ENCODE data around the gene FHDC1. TPM values are rescaled to one million over a fixed set of nuclear protein-coding genes. Genes with fewer than 3 reads are reported as not detected.

Gene FHDC1
- total RNA-seq, 2 experiments from 2014 or later, result 0.05 to 0.11 TPM

DNA sequence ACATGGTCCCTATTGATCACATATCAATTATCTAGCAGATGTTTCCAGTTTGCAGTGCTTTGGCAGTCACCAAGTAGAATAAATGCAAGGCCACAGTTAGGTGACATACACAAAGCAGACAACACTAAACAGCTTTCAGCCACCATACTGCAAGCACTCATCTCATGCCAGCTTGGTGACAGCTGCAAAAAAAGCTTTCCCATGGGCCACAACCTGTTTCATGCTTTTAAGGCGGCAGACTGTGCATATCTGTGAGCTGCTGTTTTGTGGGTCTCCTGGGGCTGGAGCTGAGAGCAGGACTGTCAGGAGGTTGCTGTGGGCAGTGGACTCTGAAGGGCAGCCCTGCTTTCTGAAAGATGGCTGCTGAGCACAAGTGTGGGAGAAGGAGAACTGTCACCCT is 82.6 kb downstream of the FHDC1 start:
- no peaks in the 10 kb centered on the region for H3K36me3 Mint-ChIP-seq (ENCODE audit: low read depth)
- ATAC-seq, result no peak
- H3K4me3 Mint-ChIP-seq, result no peak overlapping the region
- no peak for DNase-seq
- CTCF ChIA-PET, result no interaction called here
- H3K27ac Mint-ChIP-seq, result no peak overlapping the region
- H3K27me3 Mint-ChIP-seq, result no peaks in the 10 kb centered on the region
- TF ChIP-seq CTCF (IDR thresholded peaks at IDR 0.05), result no peak
- no peaks in the 10 kb centered on the region for H3K9me3 Mint-ChIP-seq
- intact Hi-C loops (cut with micrococcal nuclease), result no loop called here
- H3K4me1 Mint-ChIP-seq (ENCODE audit: low read depth), result no peaks in the 10 kb centered on the region
- POLR2A ChIA-PET, result no interaction called here

DNA sequence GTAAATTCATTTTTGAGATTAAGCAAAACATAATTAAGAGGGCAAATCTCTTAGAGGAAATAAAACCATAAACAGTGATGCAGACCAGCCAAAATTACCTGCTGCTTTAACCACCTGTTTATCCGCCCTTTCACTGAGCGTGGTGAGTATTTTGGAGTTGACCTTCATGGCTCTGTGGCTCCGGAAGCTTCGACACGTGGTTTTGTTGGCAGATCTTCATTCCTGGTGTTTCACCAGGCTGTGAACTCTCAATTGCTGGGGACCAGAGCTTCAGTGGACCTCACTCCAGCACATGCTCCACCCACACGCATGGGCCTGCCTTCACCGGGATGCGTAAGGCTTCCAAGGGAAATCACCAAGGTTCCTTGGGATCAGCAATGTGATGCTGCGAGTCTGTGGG is 83.8 kb downstream of the FHDC1 start:
- H3K4me1 Mint-ChIP-seq (ENCODE audit: low read depth), result no peaks in the 10 kb centered on the region
- intact Hi-C loops (cut with micrococcal nuclease), result no loop called here
- ChIA-PET CTCF (interaction anchor here (2.0 kb wide), 1 partner anchor 108 kb away, joined by 9 read pairs; no protein-coding TSS in a partner anchor), POLR2A (no interaction called here)
- H3K27ac Mint-ChIP-seq, result no peak overlapping the region
- no peaks in the 10 kb centered on the region for H3K9me3 Mint-ChIP-seq
- no peaks in the 10 kb centered on the region for H3K27me3 Mint-ChIP-seq
- H3K4me3 Mint-ChIP-seq, result no peak overlapping the region
- TF ChIP-seq CTCF (IDR thresholded peaks at IDR 0.05), result no peak
- ATAC-seq (no peak), DNase-seq (no peak)
- H3K36me3 Mint-ChIP-seq (ENCODE audit: low read depth), result no peaks in the 10 kb centered on the region

- Mint-ChIP-seq H3K27me3 (no peaks in the 10 kb centered on the region), H3K36me3 (ENCODE audit: low read depth) (no peaks in the 10 kb centered on the region), H3K27ac (no peak overlapping the region), H3K4me3 (no peak overlapping the region), H3K9me3 (no peaks in the 10 kb centered on the region), H3K4me1 (ENCODE audit: low read depth) (no peaks in the 10 kb centered on the region)
- POLR2A ChIA-PET, result no interaction called here
- ATAC-seq (no peak), DNase-seq (no peak)
- CTCF ChIA-PET, result interaction anchor here (2.0 kb wide), 1 partner anchor 108 kb away, joined by 9 read pairs; no protein-coding TSS in a partner anchor
- intact Hi-C loops (cut with micrococcal nuclease), result no loop called here
- TF ChIP-seq CTCF (IDR thresholded peaks at IDR 0.05), result no peak
Measured at GRCh38 chr4:153020457-153020856, 84.3 kb downstream of the FHDC1 start.

- no peak overlapping the region for H3K27ac Mint-ChIP-seq
- ATAC-seq, result no peak
- intact Hi-C loops (cut with micrococcal nuclease), result no loop called here
- no peaks in the 10 kb centered on the region for H3K36me3 Mint-ChIP-seq (ENCODE audit: low read depth)
- no peaks in the 10 kb centered on the region for H3K4me1 Mint-ChIP-seq (ENCODE audit: low read depth)
- no peaks in the 10 kb centered on the region for H3K9me3 Mint-ChIP-seq
- POLR2A ChIA-PET, result interaction anchor here (0.5 kb wide), 1 partner anchor 238 kb away, joined by 3 read pairs; no protein-coding TSS in a partner anchor
- H3K27me3 Mint-ChIP-seq, result no peaks in the 10 kb centered on the region
- CTCF ChIA-PET, result interaction anchor here (2.0 kb wide), 1 partner anchor 107 kb away, joined by 9 read pairs; no protein-coding TSS in a partner anchor
- no peak overlapping the region for H3K4me3 Mint-ChIP-seq
- no peak for DNase-seq
- no peak for TF ChIP-seq CTCF (IDR thresholded peaks at IDR 0.05)
Measured at GRCh38 chr4:153021276-153021675, 85.2 kb downstream of the FHDC1 start.

GRCh38 chr4:153022241-153022715 is 86.2 kb downstream of the FHDC1 start:
- Mint-ChIP-seq H3K27me3 (no peaks in the 10 kb centered on the region), H3K36me3 (ENCODE audit: low read depth) (no peaks in the 10 kb centered on the region), H3K4me1 (ENCODE audit: low read depth) (no peaks in the 10 kb centered on the region), H3K4me3 (no peak overlapping the region), H3K27ac (no peak overlapping the region), H3K9me3 (no peaks in the 10 kb centered on the region)
- ATAC-seq (no peak), DNase-seq (no peak)
- TF ChIP-seq CTCF (IDR thresholded peaks at IDR 0.05), result no peak
- CTCF ChIA-PET, result no interaction called here
- POLR2A ChIA-PET, result no interaction called here
- intact Hi-C loops (cut with micrococcal nuclease), result no loop called here

Data from activated CD8-positive, alpha-beta T cell treated with anti-CD3 and anti-CD28 coated beads for 36 hours (primary cell).